Stimulated activated CD8-positive, alpha-beta memory T cell treated with anti-CD3 and anti-CD28 coated beads, Interleukin-7, amount 100 ng/mL, for 24 hours (primary cell): Measurements from ENCODE around the gene ESRRB.

Source experiments
- DNase-seq: peaks from one replicate; pipeline ENCODE4 v3.0.0-alpha.2; 2020; ENCODE audit warnings: low read depth

The ESRRB gene

GRCh38 chr14:76541594-76542219 lies 165.8 kb downstream of the ESRRB start:
- no peak for DNase-seq

DNA sequence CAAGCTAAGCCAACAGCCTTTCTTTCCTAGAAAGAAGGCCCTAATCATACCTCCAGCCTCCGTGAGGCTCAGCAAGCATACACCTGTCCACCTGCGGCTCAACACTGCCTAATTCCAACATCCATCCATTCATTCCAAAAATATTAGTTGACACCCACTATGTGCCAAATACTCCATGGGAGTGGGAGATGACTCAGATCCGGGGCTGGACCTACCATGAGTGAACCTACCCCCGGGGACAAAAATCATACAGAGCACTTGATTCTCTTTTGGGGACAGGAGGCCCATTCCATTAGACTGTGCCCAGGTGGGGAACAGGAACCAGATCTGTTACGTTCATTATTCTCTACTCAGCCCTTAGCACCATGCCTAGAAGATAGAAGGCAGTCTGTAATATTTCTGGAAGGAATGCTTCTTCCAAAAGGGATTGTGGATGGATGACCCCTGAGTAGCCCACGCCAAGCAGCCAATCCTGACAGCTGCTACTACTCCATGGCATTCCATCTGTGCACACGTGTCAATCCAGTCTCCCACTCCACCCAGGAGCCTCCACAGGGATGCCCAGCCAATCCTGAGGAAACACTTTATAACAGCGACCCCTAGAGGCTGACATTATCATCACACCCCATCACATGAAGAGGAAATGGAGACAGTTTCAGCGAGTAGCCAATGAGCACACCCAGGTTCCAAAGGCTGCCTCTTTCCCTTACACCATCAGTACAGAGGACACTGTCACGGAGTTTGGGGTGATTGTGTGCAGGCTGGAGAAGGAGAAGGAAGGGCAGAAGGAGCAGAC lies 170.7 kb downstream of the ESRRB start:
- DNase-seq, result no peak

GRCh38 chr14:76547831-76548230 lies 171.9 kb downstream of the ESRRB start:
- no peak for DNase-seq

GRCh38 chr14:76550534-76550933 lies 174.6 kb downstream of the ESRRB start:
- DNase-seq, result no peak

GRCh38 chr14:76551116-76551515 lies 175.2 kb downstream of the ESRRB start:
- no peak for DNase-seq
